Transverse colon (tissue), 4 donors: ENCODE data around the gene IMP4. TPM values are rescaled to one million over a fixed set of nuclear protein-coding genes. Genes with fewer than 3 reads are reported as not detected.

Experiments
- DNase-seq: peaks from one replicate; pipeline ENCODE4 v3.0.0-alpha.2; 2019
- H3K27ac ChIP-seq, 4 donors: fragments of 200-600 bp; sonication (generic); 2 replicates each; pipeline ENCODE4 v1.5.1; 2016 to 2018; ENCODE audit warnings: inconsistent platforms in 4 of 4
- H3K27me3 ChIP-seq: fragments of 200-600 bp; sonication (generic); 2 replicates; pipeline ENCODE4 v1.5.1; 2017; ENCODE audit warnings: inconsistent platforms
- H3K36me3 ChIP-seq, 4 donors: fragments of 200-600 bp; sonication (generic); 2 replicates each; pipeline ENCODE4 v1.5.1; 2017 to 2019; ENCODE audit warnings: inconsistent platforms in 4 of 4
- H3K4me1 ChIP-seq, 4 donors: fragments of 200-600 bp; sonication (generic); 2 replicates each; pipeline ENCODE4 v1.5.1; 2017 to 2020; ENCODE audit warnings: inconsistent platforms in 4 of 4
- H3K4me3 ChIP-seq, 4 donors: fragments of 200-600 bp; sonication (generic); 1 replicate in 1 of 4; 2 replicates in 3 of 4; pipeline versions ENCODE4 v1.5.1 to v1.6.1; 2017 to 2019; ENCODE audit warnings: inconsistent platforms in 4 of 4
- H3K9me3 ChIP-seq, 2 donors: fragments of 200-600 bp; sonication (generic); 2 replicates each; pipeline ENCODE4 v1.5.1; 2017 to 2019; ENCODE audit warnings: inconsistent platforms in 2 of 2
- EP300 ChIP-seq: sonication (generic); formaldehyde crosslinking; IDR thresholded peaks from one replicate; pipeline ENCODE4 v1.6.1; 2017; ENCODE audit warnings: antibody characterized with exemption, low read depth
- POLR2A ChIP-seq: fragments of 450-650 bp; IDR thresholded peaks from one replicate; pipeline ENCODE4 v1.6.1; 2016; ENCODE audit warnings: antibody characterized with exemption, mild to moderate bottlenecking, moderate library complexity
- POLR2AphosphoS5 ChIP-seq, 3 donors: sonication (generic); formaldehyde crosslinking; IDR thresholded peaks; one replicate each; pipeline ENCODE4 v1.6.1; 2016; ENCODE audit warnings: antibody characterized with exemption in 3 of 3
- WGBS, 2 donors: methylation state at CpG; one replicate each; pipeline ENCODE4 v1.1.5; 2018; ENCODE audit warnings: low coverage in 1 of 2; 5-methylcytosine and 5-hydroxymethylcytosine counted together
- in situ Hi-C, 4 donors: fragments of 200-750 bp; cut with MboI; loops; one replicate each; pipeline versions ENCODE4 v1.15.0 to v1.15.1; 2017; ENCODE audit warnings: low sequenced_read_pairs in 3 of 4, low pct_ligation_motif_present in 1 of 4, low pct_unique_long_range_greater_than_20kb in 1 of 4
- intact Hi-C: fragments of 100-400 bp; cut with DNase I; formaldehyde crosslinking; loops from one replicate; pipeline ENCODE4 v1.15.1; 2023; ENCODE audit warnings: low total_unique reads
- total RNA-seq, 4 donors: library from RNA; depleted of rRNA; stranded (reverse); fragments of >200 nt; gene quantifications; one replicate each; pipeline ENCODE4 v1.1.0, GENCODE V29; 2016
- TF ChIP-seq, protein P1 (sequence below), 5 experiments: fragments of 200-600 bp in 3 of 5; fragments of 450-650 bp in 2 of 5; sonication (generic) in 3 of 5; IDR thresholded peaks; 1 replicate in 2 of 5; 2 replicates in 3 of 5; pipeline ENCODE4 v1.5.1; 2016 to 2017; ENCODE audit warnings: antibody characterized with exemption in 5 of 5, inconsistent platforms in 3 of 5, mild to moderate bottlenecking in 2 of 5, moderate library complexity in 1 of 5

The IMP4 gene
- total RNA-seq, 4 donors from 2014 or later, result 52.1 to 367 (median 83.7) TPM

DNA sequence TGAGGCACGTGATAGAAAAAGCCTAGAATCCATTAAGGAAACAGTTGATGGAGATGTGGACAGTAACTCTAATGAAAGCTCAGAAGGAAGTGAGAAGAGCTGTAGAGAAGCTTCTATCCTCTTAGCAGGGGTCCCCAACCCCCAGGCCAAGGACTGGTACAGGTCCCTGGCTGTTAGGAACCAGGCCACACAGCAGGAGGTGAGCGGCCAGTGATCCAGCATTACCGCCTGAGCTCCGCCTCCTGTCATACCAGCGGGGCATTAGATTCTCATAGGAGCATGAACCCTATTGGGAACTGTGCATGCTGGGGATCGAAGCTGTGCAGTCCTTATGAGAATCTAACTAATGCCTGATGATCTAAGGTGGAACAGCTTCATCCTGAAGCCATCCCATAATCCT, 8.7 kb upstream of the IMP4 start:
- no peak overlapping the region for H3K4me3 ChIP-seq
- H3K27ac ChIP-seq, result no peak overlapping the region
- in situ Hi-C loops (loop anchor here (10.0 to 25.0 kb wide), 6 partner anchors 149 to 753 kb away; partner anchors contain the start of genes FAM168B (in 1 of the 4), MZT2B (in 1 of the 4) and SMPD4 (in 1 of the 4)), intact Hi-C loops (loop anchor here (10.0 kb wide), 2 partner anchors 149 to 399 kb away; partner anchors contain the start of genes MZT2B and SMPD4)
- H3K4me1 ChIP-seq, result peaks cover 3 to 8% (median 5%) of the 10 kb centered on the region in 4 donors
- no peak for DNase-seq
- no peak for TF ChIP-seq EP300
- TF ChIP-seq, protein P1, sequence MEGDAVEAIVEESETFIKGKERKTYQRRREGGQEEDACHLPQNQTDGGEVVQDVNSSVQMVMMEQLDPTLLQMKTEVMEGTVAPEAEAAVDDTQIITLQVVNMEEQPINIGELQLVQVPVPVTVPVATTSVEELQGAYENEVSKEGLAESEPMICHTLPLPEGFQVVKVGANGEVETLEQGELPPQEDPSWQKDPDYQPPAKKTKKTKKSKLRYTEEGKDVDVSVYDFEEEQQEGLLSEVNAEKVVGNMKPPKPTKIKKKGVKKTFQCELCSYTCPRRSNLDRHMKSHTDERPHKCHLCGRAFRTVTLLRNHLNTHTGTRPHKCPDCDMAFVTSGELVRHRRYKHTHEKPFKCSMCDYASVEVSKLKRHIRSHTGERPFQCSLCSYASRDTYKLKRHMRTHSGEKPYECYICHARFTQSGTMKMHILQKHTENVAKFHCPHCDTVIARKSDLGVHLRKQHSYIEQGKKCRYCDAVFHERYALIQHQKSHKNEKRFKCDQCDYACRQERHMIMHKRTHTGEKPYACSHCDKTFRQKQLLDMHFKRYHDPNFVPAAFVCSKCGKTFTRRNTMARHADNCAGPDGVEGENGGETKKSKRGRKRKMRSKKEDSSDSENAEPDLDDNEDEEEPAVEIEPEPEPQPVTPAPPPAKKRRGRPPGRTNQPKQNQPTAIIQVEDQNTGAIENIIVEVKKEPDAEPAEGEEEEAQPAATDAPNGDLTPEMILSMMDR (IDR thresholded peaks at IDR 0.05), result no peak
- TF ChIP-seq POLR2AphosphoS5 (IDR thresholded peaks at IDR 0.05), result no peak
- no peak for TF ChIP-seq POLR2A
- peaks cover 28% of the 10 kb centered on the region for H3K27me3 ChIP-seq
- WGBS, 2 donors, result 79 to 80% methylated on average over 2 to 6 of the region's 6 CpGs
- peaks cover 0 to 5% (median 2%) of the 10 kb centered on the region in 4 donors for H3K36me3 ChIP-seq
- H3K9me3 ChIP-seq, result no peaks in the 10 kb centered on the region

DNA sequence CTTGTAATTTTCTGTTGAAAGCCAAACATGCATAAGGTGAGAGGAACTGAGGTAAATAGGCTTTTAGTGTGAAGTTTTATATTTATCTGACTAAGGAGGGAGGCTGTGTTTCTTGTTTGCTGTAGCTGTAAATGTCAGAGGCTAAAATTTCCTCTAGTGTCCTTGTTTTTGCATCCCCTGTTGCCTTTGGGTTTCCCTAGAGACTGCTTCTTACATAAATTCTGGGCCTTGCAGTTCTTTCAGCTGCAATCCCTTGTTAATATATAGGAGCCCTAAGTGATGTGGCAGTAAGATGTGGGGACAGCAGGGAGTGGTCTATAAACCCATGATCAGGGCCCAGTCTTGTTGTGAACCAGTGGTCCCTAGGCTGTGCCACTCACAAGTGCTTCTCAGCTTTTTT, 7.5 kb upstream of the IMP4 start:
- DNase-seq, result no peak
- peaks cover 19% of the 10 kb centered on the region for H3K27me3 ChIP-seq
- no peak overlapping the region for H3K4me3 ChIP-seq
- peaks cover 0 to 12% (median 3%) of the 10 kb centered on the region in 4 donors for H3K36me3 ChIP-seq
- H3K9me3 ChIP-seq, result no peaks in the 10 kb centered on the region
- H3K27ac ChIP-seq, result no peak overlapping the region
- in situ Hi-C loops (loop anchor here (10.0 to 25.0 kb wide), 6 partner anchors 150 to 752 kb away; partner anchors contain the start of genes FAM168B (in 1 of the 4), MZT2B (in 1 of the 4) and SMPD4 (in 1 of the 4)), intact Hi-C loops (loop anchor here (10.0 kb wide), 2 partner anchors 150 to 400 kb away; partner anchors contain the start of genes MZT2B and SMPD4)
- TF ChIP-seq, protein P1 (IDR thresholded peaks at IDR 0.05), result no peak
- TF ChIP-seq POLR2AphosphoS5 (IDR thresholded peaks at IDR 0.05) (no peak), POLR2A (no peak), EP300 (no peak)
- peaks cover 3 to 8% (median 5%) of the 10 kb centered on the region in 4 donors for H3K4me1 ChIP-seq

DNA sequence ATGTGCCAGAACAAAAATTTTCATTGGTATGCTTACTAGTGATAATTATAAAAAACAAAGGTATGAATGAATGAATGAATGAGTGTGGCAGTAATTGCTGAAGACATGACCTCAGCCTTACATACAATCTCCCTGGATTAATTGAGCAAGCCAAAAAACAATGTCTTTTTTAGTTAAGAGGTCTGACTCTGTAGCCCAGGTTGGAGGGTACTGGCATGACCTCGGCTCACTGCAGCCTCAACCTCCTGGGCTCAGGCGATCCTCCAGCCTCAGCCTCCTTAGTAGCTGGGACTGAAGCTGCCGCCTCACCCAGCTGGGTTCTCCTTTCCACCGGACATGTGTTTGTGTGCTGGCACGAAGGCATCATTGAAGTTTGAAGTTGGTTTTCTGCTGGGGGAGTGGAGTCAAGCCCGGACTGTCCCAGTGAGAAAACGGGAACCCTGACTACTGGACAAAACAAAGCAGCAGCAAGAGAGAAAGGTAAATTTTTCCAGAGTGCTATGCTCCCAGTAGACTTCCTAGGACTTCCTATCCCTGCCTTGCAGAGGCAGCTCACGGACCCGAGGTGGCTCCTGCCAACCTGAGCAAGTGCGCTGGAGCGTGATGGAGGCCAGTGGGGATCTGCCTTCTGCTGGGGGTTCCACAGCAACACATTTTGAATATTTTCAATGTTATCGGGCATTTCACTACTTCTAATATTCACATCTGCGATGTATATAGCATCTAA, 6.4 kb upstream of the IMP4 start:
- no peak overlapping the region for H3K4me3 ChIP-seq
- H3K27ac ChIP-seq, result no peak overlapping the region
- intact Hi-C loops, result loop anchor here (10.0 kb wide), 2 partner anchors 152 to 402 kb away; partner anchors contain the start of genes MZT2B and SMPD4
- TF ChIP-seq POLR2A, result no peak
- TF ChIP-seq, protein P1 (IDR thresholded peaks at IDR 0.05), result no peak
- no peak for TF ChIP-seq POLR2AphosphoS5 (IDR thresholded peaks at IDR 0.05)
- no peak for TF ChIP-seq EP300
- no peak for DNase-seq
- peaks cover 8% of the 10 kb centered on the region for H3K27me3 ChIP-seq
- H3K36me3 ChIP-seq, result peaks cover 0 to 12% (median 3%) of the 10 kb centered on the region in 4 donors
- H3K9me3 ChIP-seq, result no peaks in the 10 kb centered on the region
- 64 to 79% methylated on average over 4 to 13 of the region's 13 CpGs for WGBS, 2 donors
- peaks cover 7 to 15% (median 11%) of the 10 kb centered on the region in 4 donors for H3K4me1 ChIP-seq
- in situ Hi-C loops, result loop anchor here (10.0 to 25.0 kb wide), 6 partner anchors 152 to 751 kb away; partner anchors contain the start of genes FAM168B (in 1 of the 4), MZT2B (in 1 of the 4) and SMPD4 (in 1 of the 4)
